Measurements from ENCODE around the gene ACAT1. TPM values are rescaled to one million over a fixed set of nuclear protein-coding genes. Genes with fewer than 3 reads are reported as not detected.

Gene ACAT1
- total and polyA plus RNA-seq, 2 of the 4 experiments (the other 2 are of a cell fraction) = 57.7 to 59.9 TPM

- Histone ChIP-seq H4K5ac (ENCODE audit: low read depth, low read length) (no peak overlapping the region), H2BK15ac (ENCODE audit: low read depth, low read length) (no peak overlapping the region), H3K27ac (ENCODE audit: insufficient read depth, low read length) (no peak overlapping the region), H3K23ac (ENCODE audit: low read depth, low read length) (no peak overlapping the region), H3K36me3 (ENCODE audit: control insufficient read depth, insufficient read depth, low read length) (peaks cover 22% of the 10 kb centered on the region), H2BK20ac (ENCODE audit: low read depth, low read length) (no peak overlapping the region), H3K18ac (ENCODE audit: low read depth, low read length) (no peak overlapping the region), H3K4me3 (ENCODE audit: insufficient read depth, low read depth, low read length) (no peak overlapping the region), H2BK120ac (ENCODE audit: low read depth, low read length) (no peak overlapping the region), H2AK9ac (replicated peaks; ENCODE audit: low read depth, low read length, poor library complexity) (no peak overlapping the region), H3K9me1 (ENCODE audit: insufficient read depth, low read length) (no peaks in the 10 kb centered on the region), H3K4ac (ENCODE audit: low read depth, low read length) (no peak overlapping the region), H3K79me1 (ENCODE audit: low read depth in 1 of 2, low read length in 2 of 2) (no peaks in the 10 kb centered on the region; a peak in 2 of 4 replicates), H4K91ac (ENCODE audit: insufficient read depth, low read depth, low read length) (no peak overlapping the region), H3K56ac (ENCODE audit: extremely low read depth, insufficient read depth, low read length) (no peak overlapping the region), H2AFZ (replicated peaks; ENCODE audit: low read length, poor library complexity) (no peak overlapping the region), H3K4me1 (ENCODE audit: control insufficient read depth, insufficient read depth, low read length) (no peaks in the 10 kb centered on the region), H4K8ac (ENCODE audit: low read depth in 2 of 2, low read length in 2 of 2) (no peak overlapping the region), H3K4me2 (ENCODE audit: low read depth, low read length) (no peak overlapping the region), H4K20me1 (ENCODE audit: insufficient read depth, low read length) (no peaks in the 10 kb centered on the region), H3K27me3 (ENCODE audit: control insufficient read depth, insufficient read depth, low read length) (no peaks in the 10 kb centered on the region), H3K14ac (replicated peaks; ENCODE audit: low read depth, low read length) (no peak overlapping the region), H3K9me3 (ENCODE audit: control insufficient read depth, insufficient read depth, low read length) (no peaks in the 10 kb centered on the region), H3K9ac (ENCODE audit: low read depth, low read length) (no peak overlapping the region), H2AK5ac (ENCODE audit: low read depth, low read length) (no peak overlapping the region), H2BK5ac (ENCODE audit: low read depth, low read length, poor library complexity, severe bottlenecking) (no peak overlapping the region)
- dilution Hi-C loops (cut with HindIII; ENCODE audit: low sequenced_read_pairs, unreplicated experiment) = no loop called here
- ATAC-seq (ENCODE audit: low read depth) (no peak), DNase-seq (no peak)
- no peak for TF ChIP-seq MAZ (IDR thresholded peaks at IDR 0.05; ENCODE audit: borderline replicate concordance, low read depth, low read length)
- no peak for TF ChIP-seq SMC3 (IDR thresholded peaks at IDR 0.05; ENCODE audit: low read depth, low read length)
- TF ChIP-seq MAFK (IDR thresholded peaks at IDR 0.05; ENCODE audit: low read depth, low read length) = no peak
- no peak for TF ChIP-seq RCOR1 (IDR thresholded peaks at IDR 0.05; ENCODE audit: insufficient replicate concordance, low read length)
- no peak for TF ChIP-seq CTCF (conservative IDR thresholded peaks at IDR 0.05; ENCODE audit: low read depth, low read length)
- TF ChIP-seq POLR2A (IDR thresholded peaks at IDR 0.05; ENCODE audit: low read depth, low read length) = no peak
- TF ChIP-seq RFX5 (IDR thresholded peaks at IDR 0.05; ENCODE audit: low read depth, low read length) = no peak
- no peak for TF ChIP-seq CEBPB (IDR thresholded peaks at IDR 0.05; ENCODE audit: low read depth, low read length)
- TF ChIP-seq RAD21 (IDR thresholded peaks at IDR 0.05; ENCODE audit: low read length) = no peak
- TF ChIP-seq NFE2L2 (IDR thresholded peaks at IDR 0.05; ENCODE audit: low read depth, low read length) = no peak
- TF ChIP-seq CHD1 (IDR thresholded peaks at IDR 0.05; ENCODE audit: low read depth, low read length) = no peak
- BruUV-seq (replicated peaks) = no TSS peak
- CTCF ChIA-PET = no interaction called here
- intact Hi-C loops (cut with micrococcal nuclease) = loop anchor here (5.0 kb wide), 1 partner anchor 48 kb away; no protein-coding TSS in a partner anchor
- in situ Hi-C loops (cut with MboI; ENCODE audit: low sequenced_read_pairs) = no loop called here
- WGBS, 2 experiments (ENCODE audit: extremely low coverage in 2 of 2, insufficient read length in 1 of 2) = 100% methylated on average over 1 of the region's 3 CpGs; no CpG with 5 or more reads in 1 of the 2 experiments
- POLR2A ChIA-PET (ENCODE audit: unreplicated experiment) = no interaction called here
Observed at GRCh38 chr11:108144615-108145014, 23.2 kb downstream of the ACAT1 start.

All from IMR-90 (cell line).